Fibroblast of gingiva (primary cell): ENCODE measurements around the gene ETNPPL.
"Not testable (repeated sequence)": the region's sequence is repeated elsewhere in the genome, so short reads cannot be mapped to it uniquely, and the experiment has no call there.

Experiments
- DNase-seq: peaks from one replicate; pipeline ENCODE4 v3.0.0-alpha.2; 2011; ENCODE audit warnings: low read depth

Gene ETNPPL

DNA sequence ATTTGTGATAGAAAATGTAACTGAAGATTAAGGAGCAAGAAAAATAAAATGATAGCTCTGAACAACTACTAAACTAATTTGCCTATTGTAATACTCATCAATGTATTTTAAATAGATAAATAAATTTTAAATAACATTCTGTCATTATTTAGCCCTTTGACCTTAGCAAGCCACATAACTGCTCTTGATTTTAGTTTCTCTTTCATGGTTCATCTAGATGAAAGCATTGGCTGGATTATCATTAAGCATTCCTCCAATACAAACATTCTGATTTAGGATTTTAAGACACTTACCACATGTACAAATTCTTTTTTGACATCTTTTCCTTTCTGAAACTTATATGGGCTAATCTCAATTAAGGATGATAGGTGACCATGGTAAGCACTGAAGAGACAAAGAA, 8.5 kb downstream of the ETNPPL start:
- no peak for DNase-seq

DNA sequence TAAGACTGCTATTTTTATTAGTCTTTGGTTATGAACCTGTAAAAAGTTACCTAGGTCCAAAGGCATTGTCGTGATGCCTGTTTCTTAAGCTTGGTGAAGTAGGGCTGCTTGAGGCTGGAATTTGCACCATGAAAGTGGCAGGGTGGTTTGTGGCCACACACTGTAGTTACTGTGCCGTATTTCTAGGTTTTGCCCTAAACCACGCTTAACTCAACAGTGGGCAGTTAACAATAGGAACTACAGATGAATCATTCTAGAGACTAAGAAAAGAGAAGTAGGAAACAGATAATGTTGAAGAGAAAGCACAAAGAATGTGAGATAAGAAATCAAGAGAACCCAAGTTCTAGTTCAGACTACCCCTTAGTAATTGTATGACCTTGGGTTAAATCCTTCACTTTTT, 11.5 kb downstream of the ETNPPL start:
- no peak for DNase-seq

DNA sequence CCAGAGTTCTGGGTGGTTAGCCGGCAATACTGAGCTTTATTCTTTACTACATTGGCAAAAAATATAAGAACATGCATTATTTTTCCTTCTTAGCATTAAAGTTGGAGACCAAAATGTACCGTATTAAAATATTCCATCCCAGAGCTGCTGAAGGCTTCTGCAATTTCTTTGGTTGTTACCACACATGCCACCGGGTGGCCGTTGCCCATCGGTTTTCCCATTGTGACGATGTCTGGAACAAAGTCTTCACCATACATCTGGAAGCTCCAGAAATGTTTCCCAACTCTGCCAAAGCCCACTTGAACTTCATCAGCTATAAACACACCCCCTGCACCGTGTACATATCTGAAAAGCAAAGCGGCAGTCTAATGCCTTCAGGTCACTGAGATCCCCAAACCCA, 13.7 kb downstream of the ETNPPL start:
- DNase-seq: no peak

DNA sequence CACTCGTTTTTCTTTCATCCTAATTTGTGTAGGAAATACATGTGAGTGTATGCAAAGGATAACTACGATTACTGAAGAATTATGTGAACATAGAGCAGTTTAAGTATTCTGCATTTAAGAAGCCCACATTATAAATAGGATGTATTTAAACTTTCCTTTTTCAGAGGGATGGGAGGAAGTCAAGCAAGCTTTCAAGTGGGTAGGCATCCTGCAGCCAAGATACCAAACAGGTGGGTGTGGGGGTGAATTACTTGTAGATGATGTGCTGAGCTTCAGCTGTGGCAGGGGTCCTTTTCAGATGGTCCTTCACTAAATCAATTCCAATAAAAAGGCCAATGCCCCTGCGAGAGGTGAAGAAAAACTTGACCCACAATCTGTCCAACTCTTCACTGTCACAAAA, 16.3 kb downstream of the ETNPPL start:
- DNase-seq: no peak

DNA sequence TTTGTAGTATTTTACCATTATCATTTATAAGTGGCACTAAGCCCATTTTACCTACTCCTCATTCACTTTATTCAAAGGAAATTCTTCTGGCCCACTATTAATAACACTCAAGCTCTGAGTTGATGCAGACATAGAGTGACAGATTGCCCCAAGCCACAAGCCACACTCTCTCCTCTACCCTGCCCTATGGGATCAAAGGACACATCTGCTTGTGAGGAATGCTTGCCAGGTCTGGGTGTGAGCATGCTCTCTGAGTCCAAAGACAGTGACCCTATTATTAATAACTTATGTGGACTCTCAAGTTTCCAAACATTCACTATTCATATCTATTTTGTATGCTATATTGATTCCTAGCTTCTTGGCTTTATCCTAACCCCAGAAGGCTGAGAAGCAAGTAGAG, 18.5 kb downstream of the ETNPPL start:
- peak; percentile 34 for DNase-seq

DNA sequence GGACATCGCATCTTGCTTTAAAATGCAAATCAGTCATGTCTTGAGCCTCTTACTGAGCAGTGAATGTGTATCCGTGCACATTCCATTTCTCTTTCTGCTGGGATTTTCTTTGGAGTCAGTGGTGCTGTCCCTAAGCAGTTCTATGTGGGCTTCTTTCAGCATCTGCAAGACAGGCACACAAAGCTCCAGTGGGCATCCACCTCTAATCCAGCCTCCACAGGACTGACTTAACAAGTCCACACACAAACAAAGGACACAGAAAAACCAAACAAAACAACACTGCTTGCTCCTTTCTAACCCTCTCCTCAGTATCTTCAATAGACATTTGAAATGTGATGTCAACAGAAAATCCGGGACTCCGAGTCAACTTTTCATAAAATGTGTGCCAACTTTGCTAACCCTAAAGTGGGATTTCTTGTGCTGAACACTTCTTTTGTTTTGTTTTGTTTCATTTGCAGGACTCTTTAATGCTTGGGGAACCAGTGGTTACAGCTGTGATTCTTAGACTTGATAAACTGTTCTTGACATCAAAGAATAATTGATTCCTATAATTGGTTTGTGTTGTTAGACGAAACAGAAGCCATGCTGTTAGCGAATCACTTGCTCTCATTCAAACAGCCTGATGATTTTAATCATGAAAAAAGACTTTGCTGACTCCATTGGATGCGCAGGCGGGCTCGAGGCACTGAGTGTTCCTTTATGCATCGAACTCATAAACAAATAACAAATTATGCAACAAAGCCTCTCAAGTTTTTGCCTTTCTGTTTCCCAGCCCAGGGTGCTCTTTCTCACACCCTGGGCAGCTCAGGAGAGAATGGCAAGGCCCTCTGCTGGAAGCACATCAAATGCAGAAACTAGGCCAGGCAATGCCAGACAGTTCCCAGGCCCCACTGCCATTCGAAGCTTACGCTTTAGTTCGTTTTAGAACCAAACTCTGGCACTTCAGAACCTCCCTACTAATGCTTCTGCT, 20.1 kb downstream of the ETNPPL start:
- DNase-seq: no peak

DNA sequence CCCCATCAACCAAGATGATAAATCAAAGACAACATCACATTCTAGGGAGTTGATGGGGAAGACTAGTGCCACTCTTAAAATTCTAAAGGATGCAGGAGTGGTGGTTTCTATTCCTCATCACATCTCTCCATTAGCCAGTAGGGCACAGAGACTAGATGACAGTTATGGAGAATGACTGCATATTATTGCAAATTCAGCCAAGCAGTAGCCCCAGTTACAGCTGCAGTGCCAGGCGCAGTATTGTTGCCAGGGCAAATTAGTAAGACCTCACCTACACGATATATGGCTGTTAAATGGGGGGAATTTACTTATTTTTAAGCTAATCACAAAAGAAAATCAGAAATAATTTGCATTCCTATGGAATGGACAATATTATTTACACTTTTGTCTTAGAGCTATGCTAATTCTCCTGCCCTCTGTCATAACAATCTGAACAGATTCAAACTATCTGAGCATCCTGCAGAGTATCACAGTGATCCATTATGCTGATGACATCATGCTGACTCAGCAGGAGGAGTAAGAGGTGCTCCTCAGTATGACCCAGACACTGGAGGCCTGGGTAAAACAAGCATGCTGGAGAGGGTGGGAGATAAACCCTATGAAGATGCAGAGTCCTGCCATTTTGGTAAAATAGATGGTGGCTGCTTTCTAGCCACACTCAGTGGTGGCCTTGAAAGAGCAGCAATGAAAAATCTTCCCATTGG, 24.7 kb downstream of the ETNPPL start:
- DNase-seq: no peak

DNA sequence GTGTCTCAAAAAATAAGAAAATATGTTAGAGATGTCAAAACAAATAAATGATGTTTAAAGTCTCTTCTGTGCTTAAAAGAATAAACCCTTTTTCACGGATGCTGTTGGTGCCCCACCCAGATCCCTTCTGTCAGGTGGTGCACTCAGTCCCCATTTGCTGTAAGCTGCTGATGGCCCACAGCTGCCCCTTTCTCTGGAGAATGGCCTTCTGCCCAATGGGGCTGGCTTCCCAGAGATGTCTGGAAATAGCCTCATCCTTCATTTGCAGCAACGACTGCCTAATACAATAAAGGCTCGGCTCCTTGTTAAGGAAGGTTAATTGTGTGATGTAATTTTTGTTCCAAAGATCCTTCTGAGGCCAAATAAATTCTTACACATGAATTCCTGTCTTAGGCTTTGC, 31.8 kb downstream of the ETNPPL start:
- no peak for DNase-seq

DNA sequence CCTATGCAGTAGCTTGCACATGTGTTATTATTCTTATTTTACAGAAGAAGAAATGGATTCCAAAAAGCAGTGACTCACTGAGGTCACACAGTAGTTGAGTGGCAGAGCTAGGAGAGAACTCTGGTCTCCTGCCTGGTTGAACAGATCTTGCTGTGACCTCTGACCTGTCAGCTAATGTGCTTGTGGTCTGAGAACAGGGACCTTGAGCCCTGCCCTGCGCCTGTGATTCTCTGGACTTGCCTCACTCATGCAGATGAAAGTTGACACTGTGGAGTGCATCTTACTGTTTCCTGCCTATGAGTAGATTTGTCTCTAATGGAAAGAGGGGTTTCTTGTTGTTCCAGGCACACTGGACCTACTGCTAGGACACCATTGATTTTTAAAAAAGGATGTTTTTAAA, 32.3 kb downstream of the ETNPPL start:
- DNase-seq: no peak

DNA sequence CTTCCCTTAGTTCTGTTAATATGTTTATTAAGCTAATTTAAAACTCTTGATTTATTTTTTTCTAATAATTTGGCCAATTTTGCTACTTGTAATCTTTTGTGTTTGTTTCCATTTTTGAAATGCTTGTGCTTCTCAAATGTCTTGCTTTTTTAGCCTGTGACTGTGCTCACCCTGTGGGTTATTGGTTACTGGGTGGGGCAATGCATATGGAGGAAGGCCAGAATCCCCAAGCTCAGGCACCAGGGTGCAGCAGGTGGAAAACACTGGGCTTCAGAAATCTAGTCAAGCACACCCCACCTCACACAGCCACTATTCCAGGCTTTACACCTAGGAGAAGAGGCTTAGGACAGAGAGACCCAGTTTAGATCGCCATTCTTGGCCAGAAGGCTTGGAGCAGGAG, 33.1 kb downstream of the ETNPPL start:
- DNase-seq: no peak

DNA sequence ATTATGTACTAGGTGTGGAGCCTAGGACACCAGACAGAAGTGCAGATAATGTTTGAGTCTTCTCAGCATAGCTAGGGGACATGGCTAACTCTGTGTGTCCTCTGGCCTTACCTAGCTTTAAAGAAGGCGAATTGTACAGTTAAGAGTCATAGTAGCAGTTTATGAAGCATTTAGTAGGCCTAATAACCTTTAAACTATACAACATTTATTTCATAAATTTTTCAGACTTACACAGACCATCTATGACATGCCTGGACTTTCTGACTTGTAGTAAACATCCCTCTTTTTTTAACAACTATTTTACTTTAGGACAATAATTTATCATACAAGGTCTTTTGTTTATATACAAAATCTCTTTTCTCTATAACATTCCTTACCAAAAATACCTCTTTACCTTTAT, 37.4 kb downstream of the ETNPPL start:
- no peak for DNase-seq

DNA sequence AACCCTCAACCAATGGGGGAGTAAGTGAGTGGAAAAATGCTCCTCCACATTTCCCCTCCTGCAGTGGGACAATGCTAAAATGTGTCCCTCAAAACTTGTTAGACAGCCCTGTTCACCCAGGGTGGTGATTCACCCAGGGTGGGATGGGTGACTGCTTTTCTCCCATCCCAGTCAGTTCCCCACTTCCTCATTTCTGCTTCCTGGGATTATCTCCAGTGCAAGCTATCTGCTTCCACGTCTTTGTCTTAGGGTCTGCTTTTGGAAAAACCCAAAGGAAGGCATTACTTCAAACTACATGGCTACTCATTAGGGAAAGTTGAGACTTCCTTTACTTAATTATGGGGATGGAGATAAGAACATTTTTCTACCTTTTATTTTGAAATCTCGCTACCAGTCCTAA, 45.5 kb downstream of the ETNPPL start:
- DNase-seq: no peak

DNA sequence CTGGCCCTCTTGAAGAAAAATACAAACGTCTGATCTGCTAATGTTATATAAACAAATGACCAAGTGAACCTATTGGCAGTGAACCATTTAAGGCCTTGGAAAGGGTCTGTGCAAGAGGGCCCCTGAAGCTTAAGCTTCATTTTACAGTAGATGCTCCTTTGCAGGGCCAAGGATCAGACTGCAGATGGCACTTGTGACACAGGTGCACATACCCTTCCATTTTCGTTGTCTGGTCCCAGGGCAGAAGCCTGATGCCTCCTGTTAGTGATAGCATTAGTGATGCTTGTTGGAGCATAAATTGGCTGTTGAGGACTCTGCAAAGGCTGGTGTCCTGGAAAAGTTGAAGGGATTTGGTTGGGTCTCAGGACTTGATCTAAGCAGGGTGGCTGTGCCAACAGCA, 46.5 kb downstream of the ETNPPL start:
- no peak for DNase-seq

DNA sequence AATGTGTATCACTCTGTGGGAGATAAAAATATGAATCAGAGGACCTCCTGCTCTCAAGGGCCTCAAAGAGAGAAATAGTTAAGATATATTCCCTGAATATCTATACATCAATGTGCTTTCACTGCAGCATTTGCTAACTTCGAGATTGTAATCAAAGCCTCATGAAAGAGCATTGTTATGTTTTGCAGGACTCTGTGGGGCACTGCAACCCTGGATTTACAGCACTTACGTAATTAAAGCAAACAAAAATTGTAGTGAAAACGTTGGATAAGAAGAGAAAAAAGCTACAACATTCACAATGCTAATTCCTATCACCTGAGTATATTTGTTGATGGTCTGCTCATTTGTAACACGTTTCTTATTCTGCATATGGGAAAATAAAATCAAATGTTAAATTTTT, 48.0 kb downstream of the ETNPPL start:
- DNase-seq: no peak

DNA sequence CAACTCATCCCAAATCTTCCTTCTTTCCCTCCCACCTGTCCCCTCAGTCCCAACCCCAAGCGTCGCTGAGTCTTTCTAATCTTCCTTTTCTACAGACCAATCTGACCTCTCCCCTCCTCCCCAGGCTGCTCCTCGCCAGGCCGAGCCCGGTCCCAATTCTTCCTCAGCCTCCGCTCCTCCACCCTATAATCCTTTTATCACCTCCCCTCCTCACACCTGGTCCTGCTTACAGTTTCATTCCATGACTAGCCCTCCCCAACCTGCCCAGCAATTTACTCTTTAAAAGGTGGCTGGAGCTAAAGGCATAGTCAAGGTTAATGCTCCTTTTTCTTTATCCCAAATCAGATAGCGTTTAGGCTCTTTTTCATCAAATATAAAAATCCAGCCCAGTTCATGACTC, 52.3 kb downstream of the ETNPPL start:
- DNase-seq: not testable (repeated sequence)

DNA sequence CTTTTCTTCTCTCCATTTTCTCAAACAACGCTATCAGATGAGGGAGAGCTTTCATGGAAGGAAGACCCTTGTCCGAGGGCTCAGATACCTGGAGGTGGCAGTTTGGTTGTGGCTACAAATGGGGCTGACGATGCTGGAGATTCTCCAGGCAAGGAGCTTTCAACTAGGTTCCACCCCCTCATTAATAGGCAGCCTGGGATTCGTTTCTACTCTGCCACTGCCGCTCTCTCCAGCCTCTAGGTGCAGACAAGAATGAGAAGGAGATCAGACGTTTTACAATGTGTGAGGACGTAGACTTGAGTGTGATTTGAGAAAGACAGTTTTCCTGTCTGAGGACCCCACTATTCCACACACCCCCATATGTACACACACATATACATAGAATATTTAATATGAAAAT, 53.1 kb downstream of the ETNPPL start:
- no peak for DNase-seq

DNA sequence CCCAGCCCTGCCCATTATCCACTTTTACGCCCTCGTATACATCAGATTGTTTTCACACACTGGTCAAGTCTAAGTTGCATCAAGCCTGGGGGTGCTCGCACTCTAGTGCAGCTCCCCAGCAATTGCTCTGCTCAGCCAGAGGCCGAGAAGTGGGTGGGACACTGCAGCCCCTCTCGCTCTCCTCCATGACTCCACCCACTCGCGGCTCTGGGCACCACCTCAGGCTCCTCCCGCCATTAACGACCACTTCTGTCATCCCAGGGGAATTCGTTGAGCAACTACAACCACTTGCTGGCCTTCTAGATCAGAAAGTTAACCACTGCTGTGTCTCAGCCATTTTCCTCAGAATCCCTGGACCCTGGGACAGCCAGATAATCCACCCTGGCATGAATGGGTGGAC, 53.6 kb downstream of the ETNPPL start:
- DNase-seq: no peak

DNA sequence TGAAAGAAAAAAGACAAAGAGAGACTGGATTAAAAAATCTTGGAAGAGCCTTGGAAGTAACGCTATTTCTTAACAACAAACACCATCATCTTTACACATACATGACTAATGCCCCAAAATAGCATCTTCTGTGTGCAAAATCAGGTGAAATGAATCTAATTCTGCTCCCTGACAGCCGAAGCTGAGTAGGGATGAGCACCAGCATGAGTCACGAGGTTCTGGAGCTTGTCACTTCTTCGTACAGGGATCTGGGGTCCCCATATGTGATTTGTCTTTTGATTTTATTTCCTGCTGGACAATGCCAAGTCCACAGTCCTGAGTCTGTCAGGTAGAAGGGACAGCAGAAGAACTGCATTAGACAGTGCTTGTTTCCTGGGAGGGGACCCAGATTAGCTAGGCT, 56.6 kb downstream of the ETNPPL start:
- no peak for DNase-seq

DNA sequence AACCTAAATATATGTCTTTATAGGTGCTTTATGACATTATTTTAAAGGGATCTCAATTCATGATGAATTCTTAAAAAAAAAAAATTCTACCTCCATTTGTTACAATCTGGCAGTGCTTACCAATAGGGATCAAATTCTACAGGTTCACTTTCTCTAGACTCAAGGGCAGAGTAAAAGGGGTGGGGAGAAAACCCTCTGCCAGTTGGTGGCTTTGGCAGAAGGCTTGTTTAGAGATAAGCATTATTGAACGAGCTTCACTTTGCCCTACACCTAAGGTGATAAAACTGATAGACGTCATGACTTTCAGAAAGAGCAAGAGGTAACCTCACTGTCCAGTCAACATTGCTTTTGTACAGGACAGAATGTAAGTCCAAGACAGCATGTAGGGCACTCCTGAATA, 58.9 kb downstream of the ETNPPL start:
- DNase-seq: no peak

DNA sequence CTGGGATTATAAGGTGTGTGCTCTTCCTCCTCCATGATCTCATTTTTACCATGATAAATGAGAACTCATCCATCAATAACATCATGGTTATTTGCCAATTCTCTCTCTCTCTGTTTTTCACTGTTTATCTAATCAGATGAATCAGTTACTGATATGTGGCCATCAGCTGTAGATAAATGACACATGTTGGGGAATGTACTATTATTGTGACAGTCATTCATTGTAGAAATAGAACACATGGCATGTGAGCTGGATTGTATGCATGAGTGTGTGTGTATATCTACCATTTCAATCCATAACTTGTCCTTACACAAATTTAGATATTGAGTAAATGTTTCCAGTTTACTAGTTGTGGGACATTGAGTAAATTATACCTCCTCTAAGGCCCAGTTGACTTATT, 59.5 kb downstream of the ETNPPL start:
- no peak for DNase-seq

DNA sequence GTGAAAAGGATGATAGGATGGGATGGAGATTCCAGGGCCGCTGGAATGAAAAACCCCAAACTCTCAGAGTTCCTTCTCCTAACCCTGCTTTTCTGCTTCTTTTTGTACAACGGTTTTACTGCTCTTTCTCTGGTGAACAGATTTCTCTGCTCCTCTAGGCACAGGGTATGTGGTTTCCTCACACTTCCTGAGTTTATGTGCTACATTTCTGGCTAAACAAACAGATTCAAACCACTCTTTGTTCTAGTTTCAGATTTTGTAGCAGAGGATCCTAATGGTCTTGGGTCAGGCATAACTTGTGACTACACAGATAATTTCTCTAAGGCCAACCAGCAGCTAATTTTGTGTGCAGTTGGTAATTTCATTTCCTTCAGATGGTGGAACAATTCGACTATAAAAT, 59.9 kb downstream of the ETNPPL start:
- no peak for DNase-seq

DNA sequence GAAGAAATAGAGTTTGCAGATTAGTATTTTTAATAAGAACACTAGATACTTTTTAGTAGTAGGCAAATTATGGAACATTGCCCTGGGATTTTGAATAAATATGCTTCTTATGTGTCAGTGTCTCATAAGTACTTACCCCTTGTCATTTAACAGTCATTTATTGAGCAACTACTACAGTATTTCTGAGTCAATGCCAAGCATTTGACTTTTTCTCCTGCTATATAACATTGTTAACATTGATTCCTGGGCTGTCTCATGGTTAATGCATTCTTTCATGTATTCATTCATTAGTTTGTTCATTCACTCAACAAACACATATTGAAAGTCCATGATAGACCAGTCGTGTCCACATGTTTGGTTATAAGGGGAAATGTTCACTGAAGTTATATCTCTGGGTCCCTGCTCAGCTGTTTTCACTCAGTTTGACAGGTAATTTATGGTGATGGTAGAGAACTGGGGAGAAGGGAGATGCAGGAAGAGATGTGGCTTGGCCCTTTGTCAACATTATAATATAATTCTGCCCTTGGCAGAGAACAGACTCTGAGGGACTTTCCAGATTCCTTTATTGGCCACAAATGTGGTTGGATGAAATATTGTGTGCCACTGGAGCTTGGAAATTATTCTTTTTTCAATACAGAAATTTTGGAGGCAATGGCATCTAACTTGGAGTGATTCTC, 62.6 kb downstream of the ETNPPL start:
- DNase-seq: peak; percentile 28

DNA sequence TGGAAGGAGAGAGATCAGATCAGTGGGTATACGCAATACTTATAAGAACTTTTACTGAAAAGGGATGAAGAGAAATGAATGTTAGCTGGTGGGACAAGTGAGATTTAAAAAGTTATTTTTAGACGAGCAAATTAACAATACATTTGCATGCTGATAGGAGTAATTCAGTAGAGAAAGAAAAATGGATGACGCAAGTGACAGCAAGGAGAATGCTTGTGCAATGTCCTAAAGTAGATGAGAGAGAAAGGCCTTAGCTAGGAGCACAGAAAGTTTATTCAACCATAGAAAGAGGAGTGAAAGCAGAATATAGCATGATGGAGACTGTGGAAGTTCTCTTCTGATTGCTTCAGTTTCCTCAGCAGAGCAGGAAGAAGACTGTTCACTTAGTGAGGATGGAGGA, 66.7 kb downstream of the ETNPPL start:
- DNase-seq: no peak
